Psoas muscle (tissue), 8 donors: ENCODE data around the gene SIDT2. TPM values are rescaled to one million over a fixed set of nuclear protein-coding genes. Genes with fewer than 3 reads are reported as not detected.

Experiments
- ATAC-seq, 4 donors: fragments of 200-7000 bp; cut with Tn5 transposase; one replicate each; pipeline ENCODE4 v1.9.1; 2020; ENCODE audit warnings: moderate library complexity in 3 of 4, mild to moderate bottlenecking in 2 of 4
- DNase-seq, 2 donors: peaks; one replicate each; pipeline ENCODE4 v3.0.0-alpha.2; 2020
- H3K27ac ChIP-seq: fragments of 200-600 bp; one replicate; pipeline ENCODE4 v1.8.0; 2022
- H3K27me3 ChIP-seq, 3 donors: fragments of 200-600 bp in 1 of 3; one replicate each; pipeline versions ENCODE4 v1.6.1 to v1.8.0; 2013 to 2022; ENCODE audit warnings: low read length in 2 of 3, mild to moderate bottlenecking in 2 of 3, moderate library complexity in 1 of 3; ENCODE audit not compliant: insufficient read depth in 3 of 3
- H3K36me3 ChIP-seq, 2 donors: fragments of 200-600 bp in 1 of 2; one replicate each; pipeline versions ENCODE4 v1.6.1 to v1.8.0; 2013 to 2022; ENCODE audit warnings: low read depth in 1 of 2, mild to moderate bottlenecking in 1 of 2, moderate library complexity in 1 of 2; ENCODE audit not compliant: insufficient read depth in 1 of 2
- H3K4me1 ChIP-seq: fragments of 200-600 bp; one replicate; pipeline ENCODE4 v1.8.0; 2022
- H3K4me3 ChIP-seq: fragments of 200-600 bp; one replicate; pipeline ENCODE4 v1.8.0; 2022; ENCODE audit warnings: mild to moderate bottlenecking
- H3K9me3 ChIP-seq: fragments of 200-600 bp; one replicate; pipeline ENCODE4 v1.8.0; 2022
- WGBS, 3 donors: extraction: QIAGEN DNeasy Blood & Tissue Kit; methylation state at CpG; one replicate each; pipeline versions ENCODE4 v1.1.6 to v1.1.7; 2013; 5-methylcytosine and 5-hydroxymethylcytosine counted together
- intact Hi-C, 2 donors: fragments of 100-400 bp; cut with DNase I; formaldehyde crosslinking; loops; one replicate each; pipeline versions ENCODE4 v1.11.0 to v1.14.2; 2022
- polyA plus RNA-seq, 3 donors: library from polyadenylated mRNA; stranded (reverse); fragments of 200-250 nt; gene quantifications; one replicate each; pipeline ENCODE4 v1.2.3, GENCODE V29; 2013
- total RNA-seq, 4 donors: library from RNA; stranded (reverse); fragmentation: NEBNext Ultra II Directional in 2 of 4; extraction: Animal tissue kit (Norgen Biotek cat#: 25700) in 2 of 4; gene quantifications; one replicate each; pipeline versions ENCODE4 v1.2.1 to v1.2.4, GENCODE V29; 2021 to 2023
- TF ChIP-seq, protein P1 (sequence below): fragments of 200-600 bp; IDR thresholded peaks from one replicate; pipeline ENCODE4 v1.8.0; 2022; ENCODE audit warnings: antibody characterized with exemption
- donor health status: healthy with polysubstance abuse.
- donor health status: DM: no; HTN: no; CAD: no; lungs with moderate emphysema.
- donor health status: Bipolar disorder and iron deficiency.
- donor health status: healthy.
- donor health status: DM: yes; HTN: yes; CAD: no.
- donor health status: DM: no; HTN: no; CAD: no.
- donor health status: DM: no; HTN: no; CAD: no.
- donor health status: DM: yes; HTN: yes; CAD: no.

Gene SIDT2
- total and polyA plus RNA-seq, 7 donors, result 7.1 to 22.8 (median 12.6) TPM

DNA sequence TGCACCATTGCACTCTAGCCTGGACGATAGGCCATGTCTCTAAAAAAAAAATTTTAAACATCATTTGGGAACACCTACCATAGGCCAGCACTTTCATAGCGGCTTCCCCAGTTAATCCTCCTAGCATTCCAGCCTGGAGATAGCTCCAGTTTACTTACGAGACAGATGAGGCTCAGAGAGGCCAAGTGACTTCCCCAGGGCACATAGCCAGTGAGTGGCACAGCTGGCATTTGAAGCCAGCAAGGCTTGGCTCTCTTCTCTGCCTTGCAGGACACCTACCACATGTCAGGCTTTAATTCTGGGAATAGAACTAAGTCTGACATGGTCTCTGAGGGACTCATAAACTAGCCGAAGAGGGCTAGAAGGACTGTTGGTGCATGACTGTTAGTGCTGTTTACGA is 15.7 kb downstream of the SIDT2 start:
- no peaks in the 10 kb centered on the region for H3K9me3 ChIP-seq
- intact Hi-C loops, result no loop called here
- H3K36me3 ChIP-seq, result peaks cover 0 to 64% of the 10 kb centered on the region in 2 donors
- 31 to 62% (median 32%) methylated on average over 5 of the region's 5 CpGs for WGBS, 3 donors
- DNase-seq (peak in 1 of 2 donors; percentile 56), ATAC-seq (peak; percentile 36 to 85 (median 54))
- TF ChIP-seq, protein P1, sequence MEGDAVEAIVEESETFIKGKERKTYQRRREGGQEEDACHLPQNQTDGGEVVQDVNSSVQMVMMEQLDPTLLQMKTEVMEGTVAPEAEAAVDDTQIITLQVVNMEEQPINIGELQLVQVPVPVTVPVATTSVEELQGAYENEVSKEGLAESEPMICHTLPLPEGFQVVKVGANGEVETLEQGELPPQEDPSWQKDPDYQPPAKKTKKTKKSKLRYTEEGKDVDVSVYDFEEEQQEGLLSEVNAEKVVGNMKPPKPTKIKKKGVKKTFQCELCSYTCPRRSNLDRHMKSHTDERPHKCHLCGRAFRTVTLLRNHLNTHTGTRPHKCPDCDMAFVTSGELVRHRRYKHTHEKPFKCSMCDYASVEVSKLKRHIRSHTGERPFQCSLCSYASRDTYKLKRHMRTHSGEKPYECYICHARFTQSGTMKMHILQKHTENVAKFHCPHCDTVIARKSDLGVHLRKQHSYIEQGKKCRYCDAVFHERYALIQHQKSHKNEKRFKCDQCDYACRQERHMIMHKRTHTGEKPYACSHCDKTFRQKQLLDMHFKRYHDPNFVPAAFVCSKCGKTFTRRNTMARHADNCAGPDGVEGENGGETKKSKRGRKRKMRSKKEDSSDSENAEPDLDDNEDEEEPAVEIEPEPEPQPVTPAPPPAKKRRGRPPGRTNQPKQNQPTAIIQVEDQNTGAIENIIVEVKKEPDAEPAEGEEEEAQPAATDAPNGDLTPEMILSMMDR, result no peak
- H3K27ac ChIP-seq, result no peak overlapping the region
- H3K4me3 ChIP-seq, result no peak overlapping the region
- no peaks in the 10 kb centered on the region for H3K4me1 ChIP-seq
- no peaks in the 10 kb centered on the region for H3K27me3 ChIP-seq

DNA sequence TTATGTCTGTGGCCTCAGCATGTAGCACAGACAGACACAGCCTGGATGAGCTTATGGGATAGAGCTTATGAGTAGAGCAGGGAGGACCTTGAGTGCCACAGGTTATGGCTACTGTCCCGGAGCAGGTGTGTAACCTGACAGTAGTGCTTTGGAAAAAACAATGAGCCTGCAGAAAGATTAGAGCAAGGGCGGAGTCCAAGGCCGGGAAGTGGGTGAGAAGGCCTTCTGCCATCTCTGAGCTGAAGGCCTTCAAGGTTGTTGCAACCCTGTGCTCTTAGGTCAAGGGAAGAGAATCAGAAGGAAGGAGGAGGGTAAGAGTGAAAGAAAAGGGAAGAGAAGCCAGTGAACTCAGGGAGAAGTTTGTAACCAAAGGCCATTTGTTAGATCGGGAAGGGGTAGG is 16.7 kb downstream of the SIDT2 start:
- no peaks in the 10 kb centered on the region for H3K9me3 ChIP-seq
- no peaks in the 10 kb centered on the region for H3K27me3 ChIP-seq
- no peaks in the 10 kb centered on the region for H3K4me1 ChIP-seq
- ATAC-seq (no peak), DNase-seq (no peak)
- peaks cover 0 to 55% of the 10 kb centered on the region in 2 donors for H3K36me3 ChIP-seq
- TF ChIP-seq, protein P1, result no peak
- intact Hi-C loops, result no loop called here
- WGBS, 3 donors, result 91 to 97% (median 91%) methylated on average over 4 of the region's 4 CpGs
- no peak overlapping the region for H3K27ac ChIP-seq
- no peak overlapping the region for H3K4me3 ChIP-seq

DNA sequence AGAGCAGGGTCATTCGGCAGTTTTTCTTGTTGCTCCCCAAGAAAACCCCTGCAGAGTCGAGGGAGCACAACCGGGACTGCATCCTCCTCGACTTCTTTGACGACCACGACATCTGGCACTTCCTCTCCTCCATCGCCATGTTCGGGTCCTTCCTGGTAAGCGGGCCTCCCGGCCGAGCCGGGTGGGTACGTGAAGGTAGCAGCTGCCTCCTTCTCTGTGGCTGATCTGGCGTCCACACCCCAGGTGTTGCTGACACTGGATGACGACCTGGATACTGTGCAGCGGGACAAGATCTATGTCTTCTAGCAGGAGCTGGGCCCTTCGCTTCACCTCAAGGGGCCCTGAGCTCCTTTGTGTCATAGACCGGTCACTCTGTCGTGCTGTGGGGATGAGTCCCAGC is 17.2 kb downstream of the SIDT2 start:
- peaks cover 0 to 51% of the 10 kb centered on the region in 2 donors for H3K36me3 ChIP-seq
- no peak overlapping the region for H3K4me3 ChIP-seq
- intact Hi-C loops, result no loop called here
- no peaks in the 10 kb centered on the region for H3K27me3 ChIP-seq
- no peak for ATAC-seq
- DNase-seq, result peak in 1 of 2 donors; percentile 38
- WGBS, 3 donors, result 90 to 92% (median 92%) methylated on average over 19 of the region's 19 CpGs
- H3K4me1 ChIP-seq, result no peaks in the 10 kb centered on the region
- TF ChIP-seq, protein P1, result no peak
- H3K9me3 ChIP-seq, result no peaks in the 10 kb centered on the region
- H3K27ac ChIP-seq, result no peak overlapping the region

DNA sequence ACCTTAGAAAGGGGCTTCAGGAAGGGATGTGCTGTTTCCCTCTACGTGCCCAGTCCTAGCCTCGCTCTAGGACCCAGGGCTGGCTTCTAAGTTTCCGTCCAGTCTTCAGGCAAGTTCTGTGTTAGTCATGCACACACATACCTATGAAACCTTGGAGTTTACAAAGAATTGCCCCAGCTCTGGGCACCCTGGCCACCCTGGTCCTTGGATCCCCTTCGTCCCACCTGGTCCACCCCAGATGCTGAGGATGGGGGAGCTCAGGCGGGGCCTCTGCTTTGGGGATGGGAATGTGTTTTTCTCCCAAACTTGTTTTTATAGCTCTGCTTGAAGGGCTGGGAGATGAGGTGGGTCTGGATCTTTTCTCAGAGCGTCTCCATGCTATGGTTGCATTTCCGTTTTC is 18.5 kb downstream of the SIDT2 start:
- H3K36me3 ChIP-seq, result peaks cover 0 to 38% of the 10 kb centered on the region in 2 donors

More for the DNA sequence above, 18.5 kb downstream of the SIDT2 start:
- TF ChIP-seq, protein P1, result no peak
- Histone ChIP-seq H3K4me3 (no peak overlapping the region), H3K27me3 (no peaks in the 10 kb centered on the region), H3K27ac (no peak overlapping the region), H3K4me1 (no peaks in the 10 kb centered on the region), H3K9me3 (no peaks in the 10 kb centered on the region)
- intact Hi-C loops, result no loop called here
- no peak for ATAC-seq
- 95 to 97% (median 96%) methylated on average over 7 of the region's 7 CpGs for WGBS, 3 donors
- DNase-seq, result peak in 1 of 2 donors; percentile 26
